Measurements from ENCODE around the gene GIMD1. TPM values are rescaled to one million over a fixed set of nuclear protein-coding genes. Genes with fewer than 3 reads are reported as not detected.
"Not testable (repeated sequence)": the region's sequence is repeated elsewhere in the genome, so short reads cannot be mapped to it uniquely, and the experiment has no call there.

Gene GIMD1
- polyA plus RNA-seq, 4 donors: 25.4 to 144 (median 114) TPM; not detected in 1

GRCh38 chr4:106329041-106329618, 39.4 kb downstream of the GIMD1 start:
- 29 to 37% (median 36%) methylated on average over 1 of the region's 1 CpG for WGBS, 3 donors

GRCh38 chr4:106325800-106326199, 42.8 kb downstream of the GIMD1 start:
- Histone ChIP-seq H3K9me3 (ENCODE audit: control insufficient read depth in 2 of 2, insufficient read depth in 1 of 2, low read depth in 1 of 2, low read length in 1 of 2) (no peaks in the 10 kb centered on the region), H3K27me3 (ENCODE audit: control insufficient read depth in 3 of 3, insufficient read depth in 3 of 3, low read length in 3 of 3) (no peaks in the 10 kb centered on the region), H3K4me3 (ENCODE audit: low read depth in 1 of 3, low read length in 3 of 3) (no peak overlapping the region), H3K27ac (ENCODE audit: low read depth in 1 of 3, low read length in 2 of 3) (no peak overlapping the region), H3K36me3 (ENCODE audit: control insufficient read depth in 3 of 3, insufficient read depth in 2 of 3, low read depth in 1 of 3, low read length in 3 of 3) (peaks cover 0 to 15% (median 5%) of the 10 kb centered on the region in 3 donors), H3K4me1 (ENCODE audit: control insufficient read depth in 3 of 3, insufficient read depth in 2 of 3, low read depth in 1 of 3, low read length in 2 of 3) (no peaks in the 10 kb centered on the region)
- no peak for DNase-seq
- no peak for FAIRE-seq

More at GRCh38 chr4:106329041-106329618, 39.4 kb downstream of the GIMD1 start:
- DNase-seq: peak; percentile 44 to 51
- H3K27ac ChIP-seq (ENCODE audit: low read depth in 1 of 3, low read length in 2 of 3): no peak overlapping the region
- H3K36me3 ChIP-seq (ENCODE audit: control insufficient read depth in 3 of 3, insufficient read depth in 2 of 3, low read depth in 1 of 3, low read length in 3 of 3): peaks cover 3 to 9% (median 9%) of the 10 kb centered on the region in 3 donors
- no peak for FAIRE-seq
- no peaks in the 10 kb centered on the region for H3K4me1 ChIP-seq (ENCODE audit: control insufficient read depth in 3 of 3, insufficient read depth in 2 of 3, low read depth in 1 of 3, low read length in 2 of 3)
- H3K9me3 ChIP-seq (ENCODE audit: control insufficient read depth in 2 of 2, insufficient read depth in 1 of 2, low read depth in 1 of 2, low read length in 1 of 2): no peaks in the 10 kb centered on the region
- H3K27me3 ChIP-seq (ENCODE audit: control insufficient read depth in 3 of 3, insufficient read depth in 3 of 3, low read length in 3 of 3): no peaks in the 10 kb centered on the region
- no peak overlapping the region for H3K4me3 ChIP-seq (ENCODE audit: low read depth in 1 of 3, low read length in 3 of 3)

- peak; percentile 86 for FAIRE-seq
- H3K4me1 ChIP-seq (ENCODE audit: control insufficient read depth in 3 of 3, insufficient read depth in 2 of 3, low read depth in 1 of 3, low read length in 2 of 3): peaks cover 0 to under 1% (median 0%) of the 10 kb centered on the region in 3 donors
- H3K4me3 ChIP-seq (ENCODE audit: low read depth in 1 of 3, low read length in 3 of 3): no peak overlapping the region
- H3K27ac ChIP-seq (ENCODE audit: low read depth in 1 of 3, low read length in 2 of 3): no peak overlapping the region
- no peaks in the 10 kb centered on the region for H3K9me3 ChIP-seq (ENCODE audit: control insufficient read depth in 2 of 2, insufficient read depth in 1 of 2, low read depth in 1 of 2, low read length in 1 of 2)
- no peaks in the 10 kb centered on the region for H3K27me3 ChIP-seq (ENCODE audit: control insufficient read depth in 3 of 3, insufficient read depth in 3 of 3, low read length in 3 of 3)
- H3K36me3 ChIP-seq (ENCODE audit: control insufficient read depth in 3 of 3, insufficient read depth in 2 of 3, low read depth in 1 of 3, low read length in 3 of 3): peaks cover 0 to 12% (median 4%) of the 10 kb centered on the region in 3 donors
- DNase-seq: no peak
Measured at GRCh38 chr4:106323119-106323518, 45.5 kb downstream of the GIMD1 start.

GRCh38 chr4:106321814-106322213, 46.8 kb downstream of the GIMD1 start:
- H3K27me3 ChIP-seq (ENCODE audit: control insufficient read depth in 3 of 3, insufficient read depth in 3 of 3, low read length in 3 of 3); DNase-seq; H3K4me3 ChIP-seq (ENCODE audit: low read depth in 1 of 3, low read length in 3 of 3); H3K27ac ChIP-seq (ENCODE audit: low read depth in 1 of 3, low read length in 2 of 3); H3K9me3 ChIP-seq (ENCODE audit: control insufficient read depth in 2 of 2, insufficient read depth in 1 of 2, low read depth in 1 of 2, low read length in 1 of 2); H3K4me1 ChIP-seq (ENCODE audit: control insufficient read depth in 3 of 3, insufficient read depth in 2 of 3, low read depth in 1 of 3, low read length in 2 of 3); FAIRE-seq: not testable (repeated sequence)
- H3K36me3 ChIP-seq (ENCODE audit: control insufficient read depth in 3 of 3, insufficient read depth in 2 of 3, low read depth in 1 of 3, low read length in 3 of 3): peaks cover 0 to 11% (median 3%) of the 10 kb centered on the region in 3 donors
- 62 to 79% (median 68%) methylated on average over 6 of the region's 6 CpGs for WGBS, 3 donors

GRCh38 chr4:106321168-106321567, 47.4 kb downstream of the GIMD1 start:
- DNase-seq; H3K36me3 ChIP-seq (ENCODE audit: control insufficient read depth in 3 of 3, insufficient read depth in 2 of 3, low read depth in 1 of 3, low read length in 3 of 3); H3K9me3 ChIP-seq (ENCODE audit: control insufficient read depth in 2 of 2, insufficient read depth in 1 of 2, low read depth in 1 of 2, low read length in 1 of 2); H3K4me1 ChIP-seq (ENCODE audit: control insufficient read depth in 3 of 3, insufficient read depth in 2 of 3, low read depth in 1 of 3, low read length in 2 of 3); H3K27me3 ChIP-seq (ENCODE audit: control insufficient read depth in 3 of 3, insufficient read depth in 3 of 3, low read length in 3 of 3); FAIRE-seq; H3K4me3 ChIP-seq (ENCODE audit: low read depth in 1 of 3, low read length in 3 of 3); H3K27ac ChIP-seq (ENCODE audit: low read depth in 1 of 3, low read length in 2 of 3): not testable (repeated sequence)
- WGBS, 3 donors: 97 to 98% (median 97%) methylated on average over 28 to 34 of the region's 34 CpGs

GRCh38 chr4:106320235-106320634, 48.3 kb downstream of the GIMD1 start:
- Histone ChIP-seq H3K4me3 (ENCODE audit: low read depth in 1 of 3, low read length in 3 of 3) (no peak overlapping the region), H3K27ac (ENCODE audit: low read depth in 1 of 3, low read length in 2 of 3) (no peak overlapping the region), H3K9me3 (ENCODE audit: control insufficient read depth in 2 of 2, insufficient read depth in 1 of 2, low read depth in 1 of 2, low read length in 1 of 2) (no peaks in the 10 kb centered on the region), H3K4me1 (ENCODE audit: control insufficient read depth in 3 of 3, insufficient read depth in 2 of 3, low read depth in 1 of 3, low read length in 2 of 3) (peaks cover 0 to 9% (median 6%) of the 10 kb centered on the region in 3 donors), H3K27me3 (ENCODE audit: control insufficient read depth in 3 of 3, insufficient read depth in 3 of 3, low read length in 3 of 3) (no peaks in the 10 kb centered on the region), H3K36me3 (ENCODE audit: control insufficient read depth in 3 of 3, insufficient read depth in 2 of 3, low read depth in 1 of 3, low read length in 3 of 3) (peaks cover 0 to 8% (median 3%) of the 10 kb centered on the region in 3 donors)
- DNase-seq: no peak
- 95 to 98% (median 97%) methylated on average over 1 of the region's 1 CpG for WGBS, 3 donors
- no peak for FAIRE-seq

- H3K36me3 ChIP-seq (ENCODE audit: control insufficient read depth in 3 of 3, insufficient read depth in 2 of 3, low read depth in 1 of 3, low read length in 3 of 3): peaks cover 0 to 8% (median 3%) of the 10 kb centered on the region in 3 donors
- DNase-seq (no peak), FAIRE-seq (no peak)
- no peaks in the 10 kb centered on the region for H3K27me3 ChIP-seq (ENCODE audit: control insufficient read depth in 3 of 3, insufficient read depth in 3 of 3, low read length in 3 of 3)
- peaks cover 0 to 12% (median 9%) of the 10 kb centered on the region in 3 donors for H3K4me1 ChIP-seq (ENCODE audit: control insufficient read depth in 3 of 3, insufficient read depth in 2 of 3, low read depth in 1 of 3, low read length in 2 of 3)
- H3K27ac ChIP-seq (ENCODE audit: low read depth in 1 of 3, low read length in 2 of 3): no peak overlapping the region
- no peak overlapping the region for H3K4me3 ChIP-seq (ENCODE audit: low read depth in 1 of 3, low read length in 3 of 3)
- H3K9me3 ChIP-seq (ENCODE audit: control insufficient read depth in 2 of 2, insufficient read depth in 1 of 2, low read depth in 1 of 2, low read length in 1 of 2): no peaks in the 10 kb centered on the region
Measured at GRCh38 chr4:106318511-106318910, 50.1 kb downstream of the GIMD1 start.

GRCh38 chr4:106317815-106318214, 50.8 kb downstream of the GIMD1 start:
- H3K4me3 ChIP-seq (ENCODE audit: low read depth in 1 of 3, low read length in 3 of 3): peak overlapping the region in 2 of 3 donors; percentile 81 to 87
- peaks cover 0 to 12% (median 9%) of the 10 kb centered on the region in 3 donors for H3K4me1 ChIP-seq (ENCODE audit: control insufficient read depth in 3 of 3, insufficient read depth in 2 of 3, low read depth in 1 of 3, low read length in 2 of 3)
- H3K27me3 ChIP-seq (ENCODE audit: control insufficient read depth in 3 of 3, insufficient read depth in 3 of 3, low read length in 3 of 3): no peaks in the 10 kb centered on the region
- FAIRE-seq: no peak
- 33 to 73% (median 50%) methylated on average over 1 of the region's 1 CpG for WGBS, 3 donors
- no peak for DNase-seq
- H3K9me3 ChIP-seq (ENCODE audit: control insufficient read depth in 2 of 2, insufficient read depth in 1 of 2, low read depth in 1 of 2, low read length in 1 of 2): no peaks in the 10 kb centered on the region
- peaks cover 0 to 8% (median 3%) of the 10 kb centered on the region in 3 donors for H3K36me3 ChIP-seq (ENCODE audit: control insufficient read depth in 3 of 3, insufficient read depth in 2 of 3, low read depth in 1 of 3, low read length in 3 of 3)
- no peak overlapping the region for H3K27ac ChIP-seq (ENCODE audit: low read depth in 1 of 3, low read length in 2 of 3)
